ENCODE results near the gene SPP1.

Gene SPP1

GRCh38 chr4:87995435-87995834 is 19.9 kb downstream of the SPP1 start:
- no peak for TF ChIP-seq FOXP2 (optimal IDR thresholded peaks at IDR 0.05; ENCODE audit: borderline replicate concordance, extremely low read depth, extremely low read length, insufficient read depth)
- no peak for TF ChIP-seq TAF1 (IDR thresholded peaks at IDR 0.05; ENCODE audit: borderline replicate concordance, insufficient read depth, low read length)
- no peak for TF ChIP-seq POLR2AphosphoS5 (IDR thresholded peaks at IDR 0.05; ENCODE audit: low read depth, low read length)
- no peak for TF ChIP-seq REST (IDR thresholded peaks at IDR 0.05; ENCODE audit: insufficient read depth in 1 of 2, low read depth in 2 of 2, low read length in 2 of 2)
- TF ChIP-seq SIN3A (IDR thresholded peaks at IDR 0.05; ENCODE audit: borderline replicate concordance, insufficient read depth, low read length): no peak

GRCh38 chr4:88001871-88002270 is 26.4 kb downstream of the SPP1 start:
- TF ChIP-seq TAF1 (IDR thresholded peaks at IDR 0.05; ENCODE audit: borderline replicate concordance, insufficient read depth, low read length) (no peak), FOXP2 (optimal IDR thresholded peaks at IDR 0.05; ENCODE audit: borderline replicate concordance, extremely low read depth, extremely low read length, insufficient read depth) (no peak), REST (IDR thresholded peaks at IDR 0.05; ENCODE audit: insufficient read depth in 1 of 2, low read depth in 2 of 2, low read length in 2 of 2) (no peak), SIN3A (IDR thresholded peaks at IDR 0.05; ENCODE audit: borderline replicate concordance, insufficient read depth, low read length) (no peak), POLR2AphosphoS5 (IDR thresholded peaks at IDR 0.05; ENCODE audit: low read depth, low read length) (no peak)

- TF ChIP-seq SIN3A (IDR thresholded peaks at IDR 0.05; ENCODE audit: borderline replicate concordance, insufficient read depth, low read length) (no peak), POLR2AphosphoS5 (IDR thresholded peaks at IDR 0.05; ENCODE audit: low read depth, low read length) (no peak), FOXP2 (optimal IDR thresholded peaks at IDR 0.05; ENCODE audit: borderline replicate concordance, extremely low read depth, extremely low read length, insufficient read depth) (no peak), TAF1 (IDR thresholded peaks at IDR 0.05; ENCODE audit: borderline replicate concordance, insufficient read depth, low read length) (no peak), REST (IDR thresholded peaks at IDR 0.05; ENCODE audit: insufficient read depth in 1 of 2, low read depth in 2 of 2, low read length in 2 of 2) (no peak)
Observed at GRCh38 chr4:88002786-88003185, 27.3 kb downstream of the SPP1 start.

GRCh38 chr4:88003261-88003660 is 27.7 kb downstream of the SPP1 start:
- TF ChIP-seq REST (IDR thresholded peaks at IDR 0.05; ENCODE audit: insufficient read depth in 1 of 2, low read depth in 2 of 2, low read length in 2 of 2) (no peak), SIN3A (IDR thresholded peaks at IDR 0.05; ENCODE audit: borderline replicate concordance, insufficient read depth, low read length) (no peak), POLR2AphosphoS5 (IDR thresholded peaks at IDR 0.05; ENCODE audit: low read depth, low read length) (no peak), FOXP2 (optimal IDR thresholded peaks at IDR 0.05; ENCODE audit: borderline replicate concordance, extremely low read depth, extremely low read length, insufficient read depth) (no peak), TAF1 (IDR thresholded peaks at IDR 0.05; ENCODE audit: borderline replicate concordance, insufficient read depth, low read length) (no peak)

- no peak for TF ChIP-seq FOXP2 (optimal IDR thresholded peaks at IDR 0.05; ENCODE audit: borderline replicate concordance, extremely low read depth, extremely low read length, insufficient read depth)
- no peak for TF ChIP-seq TAF1 (IDR thresholded peaks at IDR 0.05; ENCODE audit: borderline replicate concordance, insufficient read depth, low read length)
- no peak for TF ChIP-seq SIN3A (IDR thresholded peaks at IDR 0.05; ENCODE audit: borderline replicate concordance, insufficient read depth, low read length)
- no peak for TF ChIP-seq REST (IDR thresholded peaks at IDR 0.05; ENCODE audit: insufficient read depth in 1 of 2, low read depth in 2 of 2, low read length in 2 of 2)
- no peak for TF ChIP-seq POLR2AphosphoS5 (IDR thresholded peaks at IDR 0.05; ENCODE audit: low read depth, low read length)
Observed at GRCh38 chr4:88005076-88005475, 29.6 kb downstream of the SPP1 start.
